HepG2 (cell line): ENCODE measurements around the gene TDG. TPM values are rescaled to one million over a fixed set of nuclear protein-coding genes. Genes with fewer than 3 reads are reported as not detected.

Source experiments
- ATAC-seq: fragments of 200-7000 bp; cut with Tn5 transposase; 3 replicates; pipeline ENCODE4 v1.9.1; 2020; ENCODE audit warnings: mild to moderate bottlenecking, moderate library complexity
- BruUV-seq: library from RNA; stranded (reverse); fragments of 400-500 nt; replicated peaks from 2 replicates; lab custom pipeline; 2021; lab: Mats Ljungman, UMichigan
- CTCF ChIA-PET: fragments of 300-600 bp; formaldehyde crosslinking; extraction: SDS; loops from one replicate; lab custom pipeline; 2021; ENCODE audit warnings: low total read pairs, inconsistent platforms, low intra/inter-chr PET ratio; lab: Yijun Ruan, JAX
- POLR2A ChIA-PET: fragments of 350-600 bp; sonication (Branson Sonifier 250); formaldehyde crosslinking; loops from one replicate; lab custom pipeline; 2020; ENCODE audit warnings: antibody characterized with exemption, inconsistent platforms; lab: Yijun Ruan, JAX
- DNase-seq: peaks from one replicate; pipeline ENCODE4 v3.0.0-alpha.2; 2015; ENCODE audit warnings: low spot score
- FAIRE-seq: peaks from 3 replicates; lab custom pipeline; 2011; peaks lifted over from hg19 to GRCh38; lab: Jason Lieb, UNC
- H2AFZ ChIP-seq: one replicate; pipeline ENCODE4 v1.6.1; 2011; ENCODE audit warnings: low read length, inconsistent platforms
- H3K27ac ChIP-seq: fragments of 300-600 bp; 3 replicates; pipeline ENCODE4 v1.8.0; 2011; ENCODE audit warnings: mixed run types, mild to moderate bottlenecking, mixed read lengths, low read length, inconsistent platforms; ENCODE audit not compliant: insufficient read depth; ENCODE audit errors: extremely low read length
- H3K27me3 ChIP-seq, 2 experiments: fragments of 200-600 bp in 1 of 2; 2 replicates in 1 of 2; 3 replicates in 1 of 2; pipeline versions ENCODE4 v1.6.0 to v1.8.0; 2011; ENCODE audit warnings: low read length in 2 of 2, mild to moderate bottlenecking in 2 of 2, moderate library complexity in 2 of 2, inconsistent platforms in 1 of 2; ENCODE audit not compliant: insufficient read depth in 2 of 2, control insufficient read depth in 1 of 2
- H3K36me3 ChIP-seq, 2 experiments: fragments of 200-600 bp in 1 of 2; replicated peaks in 1 of 2; 2 replicates in 1 of 2; 3 replicates in 1 of 2; pipeline versions ENCODE4 v1.5.1 to v1.8.0; 2011; ENCODE audit warnings: low read length in 2 of 2, inconsistent platforms in 1 of 2; ENCODE audit not compliant: insufficient read depth in 2 of 2, control insufficient read depth in 1 of 2
- H3K4me1 ChIP-seq: 2 replicates; pipeline ENCODE4 v1.5.1; 2012; ENCODE audit warnings: low read length, inconsistent platforms; ENCODE audit not compliant: insufficient read depth
- H3K4me2 ChIP-seq: 2 replicates; pipeline ENCODE4 v1.6.0; 2011; ENCODE audit warnings: low read depth, low read length, inconsistent platforms
- H3K4me3 ChIP-seq, 3 experiments: fragments of 200-600 bp in 1 of 3; sonication (generic), shearing (Covaris generic) in 1 of 3; replicated peaks in 1 of 3; 2 replicates each; pipeline ENCODE4 v1.5.1; 2011 to 2016; ENCODE audit warnings: low read length in 3 of 3, inconsistent platforms in 2 of 3, low read depth in 2 of 3, mild to moderate bottlenecking in 2 of 3, control low read depth in 1 of 3, mixed read lengths in 1 of 3; ENCODE audit not compliant: insufficient read depth in 1 of 3
- H3K79me2 ChIP-seq: one replicate; pipeline ENCODE4 v1.6.1; 2011; ENCODE audit warnings: low read length, inconsistent platforms; ENCODE audit not compliant: insufficient read depth
- H3K9ac ChIP-seq: 2 replicates; pipeline ENCODE4 v1.6.0; 2011; ENCODE audit warnings: mild to moderate bottlenecking, low read depth, low read length, inconsistent platforms; ENCODE audit not compliant: insufficient read depth
- H3K9me3 ChIP-seq: 2 replicates; pipeline ENCODE4 v1.5.1; 2012; ENCODE audit warnings: mild to moderate bottlenecking, low read length
- H4K20me1 ChIP-seq: 2 replicates; pipeline ENCODE4 v1.6.0; 2011; ENCODE audit warnings: inconsistent platforms, mild to moderate bottlenecking, low read length, moderate library complexity; ENCODE audit not compliant: insufficient read depth
- BRCA1 ChIP-seq: sonication (generic); formaldehyde crosslinking; IDR thresholded peaks from 2 replicates; pipeline ENCODE4 v1.4.0; 2020; ENCODE audit warnings: missing genetic modification reagents
- GLMP ChIP-seq: sonication (generic); formaldehyde crosslinking; IDR thresholded peaks from 2 replicates; pipeline ENCODE4 v1.9.0; 2021; ENCODE audit warnings: missing genetic modification reagents, mild to moderate bottlenecking, borderline replicate concordance
- NBN ChIP-seq: fragments of 450-650 bp; conservative IDR thresholded peaks from 2 replicates; pipeline ENCODE4 v1.6.1; 2017
- SAP130 ChIP-seq: IDR thresholded peaks from 2 replicates; pipeline ENCODE4 v1.6.1; 2016; ENCODE audit warnings: low read depth
- SIN3A ChIP-seq: IDR thresholded peaks from 2 replicates; pipeline ENCODE4 v1.6.1; 2011; ENCODE audit warnings: low read depth, mild to moderate bottlenecking, control low read depth, low read length, borderline replicate concordance
- TOE1 ChIP-seq: sonication (generic); formaldehyde crosslinking; IDR thresholded peaks from 2 replicates; pipeline ENCODE4 v1.4.0; 2020; ENCODE audit warnings: mild to moderate bottlenecking, missing genetic modification reagents
- ZNF225 ChIP-seq: sonication (generic); formaldehyde crosslinking; IDR thresholded peaks from 2 replicates; pipeline ENCODE4 v1.4.0; 2020; ENCODE audit warnings: mild to moderate bottlenecking, missing genetic modification reagents
- ZNF510 ChIP-seq: sonication (generic); formaldehyde crosslinking; IDR thresholded peaks from 2 replicates; pipeline ENCODE4 v1.4.0; 2020; ENCODE audit warnings: low read depth, mild to moderate bottlenecking, missing genetic modification reagents
- ZNF562 ChIP-seq: sonication (generic); formaldehyde crosslinking; IDR thresholded peaks from 2 replicates; pipeline ENCODE4 v1.8.0; 2022; ENCODE audit warnings: missing genetic modification reagents, borderline replicate concordance
- ZNF580 ChIP-seq: IDR thresholded peaks from 2 replicates; pipeline ENCODE4 v1.6.1; 2016; ENCODE audit warnings: low read depth, borderline replicate concordance
- WGBS: methylation state at CpG from one replicate; pipeline ENCODE4 v1.1.6; 2017; ENCODE audit warnings: low lambda C conversion rate; 5-methylcytosine and 5-hydroxymethylcytosine counted together
- in situ Hi-C: cut with HindIII; loops from 2 replicates; pipeline ENCODE4 v1.10.0; 2017; ENCODE audit warnings: low pct_unique_long_range_greater_than_20kb; ENCODE audit not compliant: extremely low pct_ligation_motif_present
- intact Hi-C: fragments of 100-400 bp; cut with micrococcal nuclease; formaldehyde crosslinking; loops from one replicate; pipeline ENCODE4 v1.10.0; 2022; ENCODE audit not compliant: unreplicated experiment
- polyA plus RNA-seq, 8 experiments: library from polyadenylated mRNA; depleted of rRNA in 3 of 8; stranded (reverse) in 7 of 8; unstranded in 1 of 8; fragments of >200 nt; fragmentation: Illumina TruSeq in 4 of 8; extraction: Trizol in 4 of 8; gene quantifications; 2 replicates each; pipeline versions ENCODE4 v1.2.1 to v1.2.3, GENCODE V29; 2011 to 2016; ENCODE audit warnings: low read depth in 4 of 8, missing spikeins in 1 of 8, mixed read lengths in 1 of 8; ENCODE audit not compliant: insufficient read depth in 1 of 8
- total RNA-seq, 5 experiments: library from RNA; depleted of rRNA; stranded (reverse); fragments of >200 nt; fragmentation: Illumina TruSeq; extraction: Trizol; gene quantifications; 2 replicates each; pipeline ENCODE4 v1.2.3, GENCODE V29; 2016; ENCODE audit warnings: low read depth in 1 of 5
- TF ChIP-seq, protein P1 (sequence below): sonication (generic); formaldehyde crosslinking; IDR thresholded peaks from 2 replicates; pipeline ENCODE4 v1.5.1; 2020; ENCODE audit warnings: missing genetic modification reagents, mild to moderate bottlenecking, borderline replicate concordance
- TF ChIP-seq, protein P2 (sequence below): IDR thresholded peaks from 2 replicates; pipeline ENCODE4 v1.6.1; 2016; ENCODE audit warnings: low read depth
- TF ChIP-seq, protein P3 (sequence below): sonication (generic); formaldehyde crosslinking; IDR thresholded peaks from 2 replicates; pipeline ENCODE4 v1.4.0; 2020; ENCODE audit warnings: missing genetic modification reagents

TDG gene
- total and polyA plus RNA-seq, 2 of the 13 experiments (the other 11 are each of a cell fraction or from before 2014, with no cell fraction given), result 14.2 to 19.5 TPM

DNA sequence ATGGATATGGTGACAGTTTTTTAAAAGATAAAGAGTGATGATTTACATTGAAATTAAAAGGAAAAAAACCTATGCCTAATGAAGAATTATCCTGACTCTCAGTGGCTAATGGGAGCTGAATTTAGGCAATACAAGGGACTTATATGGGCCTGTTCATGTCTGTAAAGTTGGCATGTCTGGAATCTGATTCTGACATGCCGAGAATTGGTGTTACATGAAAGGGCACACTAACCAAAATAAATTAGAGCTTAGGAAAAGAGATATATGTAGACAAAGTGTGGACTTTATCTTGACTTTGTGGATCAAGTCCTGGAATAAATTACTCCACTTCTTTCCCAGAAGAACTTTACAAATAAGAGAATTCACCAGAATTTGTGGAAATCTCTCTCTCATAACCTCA lies 1.1 kb downstream of the TDG start:
- no peaks in the 10 kb centered on the region for H3K9me3 ChIP-seq
- H3K27me3 ChIP-seq, result no peaks in the 10 kb centered on the region; a peak in 1 of 5 replicates
- DNase-seq (no peak), FAIRE-seq (no peak), ATAC-seq (no peak)
- WGBS, result 6% methylated on average over 1 of the region's 1 CpG
- CTCF ChIA-PET, result no interaction called here
- peak overlapping the region; percentile 86 for H3K4me2 ChIP-seq
- intact Hi-C loops (loop anchor here (10.0 kb wide), 1 partner anchor 168 kb away; the partner anchor contains the start of gene NFYB), in situ Hi-C loops (no loop called here)
- peak overlapping the region; percentile 68 to 98 (median 82) for H3K4me3 ChIP-seq
- peak overlapping the region; percentile 86 for H3K27ac ChIP-seq
- H3K4me1 ChIP-seq, result peaks cover 57% of the 10 kb centered on the region
- no peak overlapping the region for H2AFZ ChIP-seq
- TF ChIP-seq ZNF510 (0 out of 2 replicates have a peak, but pooled peaks have one; percentile 2), SIN3A (no peak)
- no TSS peak for BruUV-seq
- H3K9ac ChIP-seq, result peak overlapping the region; percentile 91
- POLR2A ChIA-PET, result interaction anchor here (1.7 to 3.6 kb wide), 6 partner anchors 10 to 171 kb away, joined by 8 to 118 read pairs (median 16); partner anchors contain the start of genes HSP90B1, NFYB and NT5DC3
- no peaks in the 10 kb centered on the region for H4K20me1 ChIP-seq
- H3K36me3 ChIP-seq, result peaks cover 0 to 18% of the 10 kb centered on the region in 2 experiments; a peak in 1 of 5 replicates
- H3K79me2 ChIP-seq, result peaks cover 75% of the 10 kb centered on the region

- POLR2A ChIA-PET, result interaction anchor here (1.4 to 1.8 kb wide), 2 partner anchors 15 to 39 kb away, joined by 3 to 5 read pairs; partner anchors contain the start of gene HSP90B1
- Histone ChIP-seq H2AFZ (no peak overlapping the region), H3K4me3 (no peak overlapping the region), H3K36me3 (peaks cover 0 to 22% of the 10 kb centered on the region in 2 experiments; a peak in 1 of 5 replicates), H3K27me3 (no peaks in the 10 kb centered on the region; a peak in 1 of 5 replicates), H3K4me2 (0 out of 2 replicates have a peak overlapping the region, but pooled peaks have one; percentile 26), H3K9me3 (no peaks in the 10 kb centered on the region), H3K27ac (no peak overlapping the region), H4K20me1 (peaks cover 4% of the 10 kb centered on the region; the same call in 1 of the 2 replicates), H3K9ac (no peak overlapping the region), H3K4me1 (peaks cover 42% of the 10 kb centered on the region), H3K79me2 (peaks cover 91% of the 10 kb centered on the region)
- ATAC-seq (no peak), DNase-seq (no peak), FAIRE-seq (no peak)
- WGBS, result 88% methylated on average over 2 of the region's 2 CpGs
- BruUV-seq, result no TSS peak
- intact Hi-C loops (loop anchor here (10.0 kb wide), 1 partner anchor 165 kb away; the partner anchor contains the start of gene NFYB), in situ Hi-C loops (no loop called here)
- CTCF ChIA-PET, result no interaction called here
- no peak for TF ChIP-seq NBN
- no peak for TF ChIP-seq GLMP (CRISPR knock-in tag)
- TF ChIP-seq ZNF225 (CRISPR knock-in tag), result no peak
- TF ChIP-seq, protein P1, sequence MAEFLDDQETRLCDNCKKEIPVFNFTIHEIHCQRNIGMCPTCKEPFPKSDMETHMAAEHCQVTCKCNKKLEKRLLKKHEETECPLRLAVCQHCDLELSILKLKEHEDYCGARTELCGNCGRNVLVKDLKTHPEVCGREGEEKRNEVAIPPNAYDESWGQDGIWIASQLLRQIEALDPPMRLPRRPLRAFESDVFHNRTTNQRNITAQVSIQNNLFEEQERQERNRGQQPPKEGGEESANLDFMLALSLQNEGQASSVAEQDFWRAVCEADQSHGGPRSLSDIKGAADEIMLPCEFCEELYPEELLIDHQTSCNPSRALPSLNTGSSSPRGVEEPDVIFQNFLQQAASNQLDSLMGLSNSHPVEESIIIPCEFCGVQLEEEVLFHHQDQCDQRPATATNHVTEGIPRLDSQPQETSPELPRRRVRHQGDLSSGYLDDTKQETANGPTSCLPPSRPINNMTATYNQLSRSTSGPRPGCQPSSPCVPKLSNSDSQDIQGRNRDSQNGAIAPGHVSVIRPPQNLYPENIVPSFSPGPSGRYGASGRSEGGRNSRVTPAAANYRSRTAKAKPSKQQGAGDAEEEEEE (CRISPR knock-in tag), result no peak
- TF ChIP-seq, protein P2, sequence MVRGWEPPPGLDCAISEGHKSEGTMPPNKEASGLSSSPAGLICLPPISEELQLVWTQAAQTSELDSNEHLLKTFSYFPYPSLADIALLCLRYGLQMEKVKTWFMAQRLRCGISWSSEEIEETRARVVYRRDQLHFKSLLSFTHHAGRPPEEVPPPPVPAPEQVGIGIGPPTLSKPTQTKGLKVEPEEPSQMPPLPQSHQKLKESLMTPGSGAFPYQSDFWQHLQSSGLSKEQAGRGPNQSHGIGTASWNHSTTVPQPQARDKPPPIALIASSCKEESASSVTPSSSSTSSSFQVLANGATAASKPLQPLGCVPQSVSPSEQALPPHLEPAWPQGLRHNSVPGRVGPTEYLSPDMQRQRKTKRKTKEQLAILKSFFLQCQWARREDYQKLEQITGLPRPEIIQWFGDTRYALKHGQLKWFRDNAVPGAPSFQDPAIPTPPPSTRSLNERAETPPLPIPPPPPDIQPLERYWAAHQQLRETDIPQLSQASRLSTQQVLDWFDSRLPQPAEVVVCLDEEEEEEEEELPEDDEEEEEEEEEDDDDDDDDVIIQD (CRISPR knock-in tag), result no peak
- TF ChIP-seq ZNF562 (CRISPR knock-in tag), result no peak
- TF ChIP-seq ZNF580, result no peak
- TF ChIP-seq, protein P3, sequence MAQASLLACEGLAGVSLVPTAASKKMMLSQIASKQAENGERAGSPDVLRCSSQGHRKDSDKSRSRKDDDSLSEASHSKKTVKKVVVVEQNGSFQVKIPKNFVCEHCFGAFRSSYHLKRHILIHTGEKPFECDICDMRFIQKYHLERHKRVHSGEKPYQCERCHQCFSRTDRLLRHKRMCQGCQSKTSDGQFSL (CRISPR knock-in tag), result no peak
- no peak for TF ChIP-seq TOE1 (CRISPR knock-in tag)
- no peak for TF ChIP-seq SAP130
- TF ChIP-seq BRCA1, result no peak
Observed at GRCh38 chr12:103969391-103969790, 3.7 kb downstream of the TDG start.
